Measurements from ENCODE around the gene ITGA4.
"Not testable (repeated sequence)": the region's sequence is repeated elsewhere in the genome, so short reads cannot be mapped to it uniquely, and the experiment has no call there.

ITGA4 gene

DNA sequence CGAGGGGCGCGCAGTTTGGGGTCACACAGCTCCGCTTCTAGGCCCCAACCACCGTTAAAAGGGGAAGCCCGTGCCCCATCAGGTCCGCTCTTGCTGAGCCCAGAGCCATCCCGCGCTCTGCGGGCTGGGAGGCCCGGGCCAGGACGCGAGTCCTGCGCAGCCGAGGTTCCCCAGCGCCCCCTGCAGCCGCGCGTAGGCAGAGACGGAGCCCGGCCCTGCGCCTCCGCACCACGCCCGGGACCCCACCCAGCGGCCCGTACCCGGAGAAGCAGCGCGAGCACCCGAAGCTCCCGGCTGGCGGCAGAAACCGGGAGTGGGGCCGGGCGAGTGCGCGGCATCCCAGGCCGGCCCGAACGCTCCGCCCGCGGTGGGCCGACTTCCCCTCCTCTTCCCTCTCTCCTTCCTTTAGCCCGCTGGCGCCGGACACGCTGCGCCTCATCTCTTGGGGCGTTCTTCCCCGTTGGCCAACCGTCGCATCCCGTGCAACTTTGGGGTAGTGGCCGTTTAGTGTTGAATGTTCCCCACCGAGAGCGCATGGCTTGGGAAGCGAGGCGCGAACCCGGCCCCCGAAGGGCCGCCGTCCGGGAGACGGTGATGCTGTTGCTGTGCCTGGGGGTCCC lies at the start of gene ITGA4:
Gene ITGA4, plus strand, starts transcription at position 266 of the 620 bp plus-strand sequence. Its CDS starts 269 bp downstream, at position 535.
- DNase-seq (ENCODE audit: low spot score), result peak; percentile 78

DNA sequence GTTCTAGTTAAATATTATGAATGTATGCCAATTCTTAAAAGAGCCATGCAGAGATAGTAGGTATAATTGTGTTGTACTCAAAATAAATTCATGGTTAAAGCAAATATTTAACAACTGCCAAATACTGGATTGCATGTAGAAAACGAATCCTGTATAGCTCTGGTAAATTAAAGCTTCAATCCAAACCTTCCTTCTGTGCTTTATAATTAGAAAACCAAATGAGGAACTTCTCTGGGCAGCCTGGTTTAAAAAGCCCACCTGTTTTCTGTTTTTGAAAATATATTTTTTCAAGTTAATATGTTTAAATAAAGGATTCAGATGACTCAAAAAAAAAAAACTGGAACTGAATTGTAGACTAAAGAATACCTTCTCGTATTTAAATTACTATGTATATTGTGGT lies 48.3 kb upstream of the ITGA4 start:
- no peak for DNase-seq (ENCODE audit: low spot score)

DNA sequence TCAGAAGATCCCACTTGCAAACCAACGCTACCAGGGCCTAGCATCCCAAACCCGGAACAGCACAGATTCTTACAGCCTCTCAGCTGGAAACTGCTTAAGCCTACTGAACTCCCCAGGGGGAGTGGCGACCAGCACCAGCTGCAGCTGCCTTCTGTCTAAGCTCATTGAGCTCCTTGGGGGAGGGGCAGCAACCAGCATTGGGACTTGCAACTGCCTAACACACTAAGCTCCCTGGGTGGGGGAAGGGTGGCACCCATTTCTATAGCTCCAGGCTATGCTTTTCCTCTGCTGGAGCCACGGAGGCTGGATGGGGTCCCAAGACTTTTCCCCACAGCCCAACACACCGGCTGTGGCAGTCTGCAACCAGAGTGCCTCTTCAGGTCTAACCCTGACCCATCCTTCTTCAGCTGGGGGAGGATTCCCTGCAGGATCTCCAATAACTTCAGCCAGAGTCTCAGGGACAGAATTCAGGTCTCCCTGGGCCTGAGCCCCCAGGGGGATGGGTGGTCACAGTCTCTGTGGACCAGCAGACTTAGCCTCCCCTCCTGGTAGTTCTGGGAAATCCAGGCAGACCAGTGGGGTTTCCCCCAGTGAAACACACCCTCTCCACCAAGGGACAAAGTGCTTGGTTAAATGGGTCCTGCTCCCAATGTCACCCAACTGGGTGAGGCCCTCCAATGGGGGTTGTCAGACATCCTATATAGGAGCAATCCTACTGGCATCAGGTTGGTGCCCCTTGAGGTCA lies 45.9 kb upstream of the ITGA4 start:
- DNase-seq (ENCODE audit: low spot score), result no peak

DNA sequence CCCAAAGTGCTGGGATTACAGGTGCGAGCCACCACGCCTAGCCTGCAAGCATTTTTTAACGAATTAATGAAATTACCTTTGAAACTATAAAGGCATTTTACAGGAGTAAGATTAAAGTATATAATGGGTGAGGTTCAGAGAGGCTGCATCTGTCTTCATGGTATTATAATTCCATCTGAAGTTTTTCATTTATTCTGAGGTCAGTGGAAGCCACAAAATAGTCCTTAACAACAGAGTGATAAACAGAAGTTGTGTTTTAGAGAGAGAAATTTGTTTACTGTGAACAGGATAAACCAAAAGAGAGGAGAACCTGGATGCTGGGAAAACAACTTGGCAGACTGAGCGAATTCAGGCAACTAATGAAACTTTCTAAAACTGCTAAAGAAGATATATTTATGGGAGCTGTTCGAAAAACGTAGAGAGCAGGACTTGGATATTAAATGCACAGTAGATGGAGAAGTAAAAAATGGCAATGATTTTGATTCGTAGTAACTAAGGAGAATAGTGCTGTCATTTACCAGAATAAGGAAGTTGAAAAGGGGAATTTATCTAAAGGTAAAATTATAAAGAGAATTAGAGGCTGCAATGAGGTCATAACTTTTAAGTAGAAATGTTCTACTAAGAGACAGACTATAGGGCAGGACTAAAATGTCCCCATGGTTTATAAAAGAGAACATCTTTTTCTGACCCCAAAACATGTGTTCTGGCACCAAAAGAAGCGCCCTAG lies 37.9 kb upstream of the ITGA4 start:
- DNase-seq (ENCODE audit: low spot score), result no peak

DNA sequence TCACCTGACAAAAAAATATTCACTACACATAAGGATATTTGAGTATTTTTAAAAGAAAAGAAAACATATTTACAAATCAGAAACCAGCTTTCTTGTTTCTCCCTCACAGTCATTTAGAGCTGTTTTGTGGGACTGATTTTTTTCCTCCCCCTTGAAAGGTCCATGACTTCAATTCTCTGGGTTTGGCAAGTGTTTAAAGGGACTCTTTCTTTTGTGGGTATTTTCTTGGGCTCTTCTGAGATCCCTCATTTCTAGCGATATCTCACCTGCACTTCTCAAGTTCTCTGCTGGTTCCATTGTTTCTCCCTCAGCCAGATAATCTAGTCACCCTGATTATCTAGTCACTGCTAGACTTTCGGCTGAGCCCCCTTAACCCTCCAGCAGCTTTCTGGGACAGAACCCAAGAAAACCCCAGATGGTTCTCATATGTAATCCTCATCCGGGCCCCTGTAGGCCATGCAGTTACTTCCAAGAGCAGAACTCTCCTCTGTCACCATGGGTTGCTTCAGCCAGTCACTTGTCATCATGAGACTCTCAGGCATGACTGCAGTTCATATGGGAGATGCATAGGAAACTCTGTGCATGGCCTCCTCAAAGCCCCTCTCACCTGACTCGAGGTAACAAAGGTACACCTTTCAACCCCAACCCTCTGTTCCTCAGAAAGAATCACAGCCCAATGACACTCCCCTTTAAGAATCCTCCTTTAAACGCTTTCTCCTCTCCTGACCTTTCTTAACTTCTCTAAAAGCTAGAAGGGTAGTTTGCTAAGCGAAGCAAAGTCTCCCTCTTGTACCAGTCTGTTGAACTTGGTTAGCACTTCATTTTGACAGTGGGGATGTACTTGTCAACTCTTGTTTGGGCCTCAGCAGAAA lies 36.7 kb upstream of the ITGA4 start:
- no peak for DNase-seq (ENCODE audit: low spot score)

DNA sequence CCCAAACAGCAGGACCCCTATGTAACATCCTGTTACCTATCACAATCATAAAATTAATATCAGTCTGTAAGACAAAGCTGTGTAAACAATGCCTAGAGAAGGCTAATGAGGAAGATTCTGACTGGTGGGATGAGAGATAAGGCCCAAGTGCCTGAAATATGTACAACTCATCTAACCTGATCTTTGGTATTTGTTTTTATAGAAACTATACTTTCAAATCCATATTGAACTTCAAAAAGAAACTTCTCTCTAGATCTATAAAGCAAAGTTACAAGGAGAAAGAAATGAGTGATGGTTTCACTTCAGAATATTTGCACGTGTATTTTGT lies 36.1 kb upstream of the ITGA4 start:
- no peak for DNase-seq (ENCODE audit: low spot score)

DNA sequence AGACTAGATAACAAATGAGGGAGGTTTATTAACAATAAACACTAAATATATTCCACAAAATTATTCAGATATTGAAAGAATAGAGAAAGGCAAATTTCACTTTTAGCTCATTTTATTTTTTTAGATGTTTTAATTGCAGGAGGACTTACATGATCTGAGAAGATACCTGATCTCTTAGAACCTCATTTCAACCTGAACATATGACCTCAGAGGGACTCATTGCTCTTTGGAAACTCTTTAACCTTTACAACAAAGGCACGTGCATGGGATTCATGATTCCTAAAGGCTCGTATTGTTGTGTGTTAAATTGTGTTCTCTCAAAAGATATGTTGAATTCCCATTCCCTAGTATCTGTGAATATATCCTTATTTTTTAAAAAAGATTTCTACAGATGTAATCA lies 35.7 kb upstream of the ITGA4 start:
- DNase-seq (ENCODE audit: low spot score), result no peak

DNA sequence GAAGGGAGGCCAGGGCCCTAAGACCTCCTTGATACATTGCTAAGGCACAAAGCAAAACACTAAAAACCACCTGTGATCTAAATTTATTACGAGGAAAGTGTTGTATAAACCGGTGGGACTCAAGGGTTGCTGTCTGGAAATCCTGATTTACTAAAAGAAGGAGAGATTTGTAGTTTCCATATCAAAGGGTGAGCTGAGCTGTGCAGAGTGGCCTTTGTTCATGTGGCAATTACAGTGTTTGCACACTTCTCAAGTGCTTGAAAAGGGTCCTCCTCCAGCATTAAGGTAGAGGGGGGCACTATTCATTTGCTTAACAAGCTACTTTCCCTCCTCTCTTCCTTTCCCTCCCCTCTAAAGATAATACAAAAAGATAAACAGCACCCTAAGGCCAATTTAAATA lies 30.5 kb upstream of the ITGA4 start:
- DNase-seq (ENCODE audit: low spot score), result no peak

DNA sequence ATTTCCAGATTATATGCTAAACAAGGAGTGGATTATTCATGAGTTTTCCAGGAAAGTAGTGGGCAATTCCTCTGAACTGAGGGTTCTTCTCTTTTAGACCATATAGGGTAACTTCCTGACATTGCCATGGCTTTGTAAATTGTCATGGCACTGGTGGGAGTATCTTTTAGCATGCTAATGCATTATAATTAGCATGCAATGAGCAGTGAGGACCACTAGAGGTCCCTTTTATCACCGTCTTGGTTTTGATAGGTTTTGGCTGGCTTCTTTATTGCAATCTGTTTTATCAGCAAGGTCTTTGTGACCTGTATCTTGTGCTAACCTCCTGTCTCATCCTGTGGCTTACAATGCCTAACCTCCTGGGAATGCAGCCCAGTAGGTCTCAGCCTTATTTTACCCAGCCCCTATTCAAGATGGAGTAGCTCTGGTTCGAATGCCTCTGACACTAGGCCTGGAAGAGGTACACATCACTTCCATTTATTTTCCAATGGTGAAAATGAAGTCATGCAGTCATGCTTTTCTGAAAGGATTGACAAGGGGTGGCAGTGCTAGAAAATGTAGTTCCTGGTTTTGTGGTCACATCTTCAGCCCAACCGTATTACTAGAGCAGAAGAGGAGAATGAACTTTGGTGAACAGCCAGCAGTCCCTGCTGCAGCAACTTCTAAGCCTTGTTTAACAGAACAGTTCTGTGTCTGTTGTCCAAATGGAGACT lies 26.6 kb upstream of the ITGA4 start:
- no peak for DNase-seq (ENCODE audit: low spot score)

DNA sequence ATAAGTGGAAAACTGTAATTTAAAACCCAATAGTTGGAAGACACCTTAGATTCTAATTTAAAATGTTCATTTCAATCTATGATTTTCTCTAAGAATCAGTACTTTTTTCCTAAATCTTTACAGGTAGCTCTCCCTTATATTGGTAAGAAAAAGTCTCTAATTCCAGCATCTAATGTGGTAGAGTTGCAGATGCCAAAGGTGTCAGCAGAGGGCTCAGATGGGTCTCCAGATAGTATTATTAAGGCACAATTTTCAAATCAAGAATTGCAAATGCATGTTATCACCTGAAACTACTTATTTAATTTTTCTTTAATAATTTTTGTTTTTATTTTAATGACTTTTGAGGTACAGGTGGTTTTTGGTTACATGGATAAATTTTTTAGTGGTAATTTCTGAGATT lies 25.5 kb upstream of the ITGA4 start:
- DNase-seq (ENCODE audit: low spot score), result no peak

DNA sequence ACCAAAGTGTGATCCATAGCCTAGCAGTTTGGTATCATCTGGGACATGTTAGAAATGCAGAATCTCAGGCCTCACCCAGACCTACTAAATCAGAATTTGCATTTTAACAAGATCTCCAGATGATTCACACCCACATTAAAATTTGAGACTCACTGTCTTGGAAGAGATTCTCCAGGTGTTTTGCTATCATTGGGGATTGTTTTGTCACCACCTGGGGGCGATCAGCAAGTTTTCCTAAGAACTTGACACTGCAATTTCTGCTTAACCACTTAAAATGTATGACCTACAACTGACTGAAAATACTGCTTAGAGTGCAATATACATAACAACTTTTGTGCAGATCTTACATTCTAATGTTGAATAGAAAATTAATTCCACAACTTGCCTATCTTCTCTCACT lies 18.9 kb upstream of the ITGA4 start:
- no peak for DNase-seq (ENCODE audit: low spot score)

DNA sequence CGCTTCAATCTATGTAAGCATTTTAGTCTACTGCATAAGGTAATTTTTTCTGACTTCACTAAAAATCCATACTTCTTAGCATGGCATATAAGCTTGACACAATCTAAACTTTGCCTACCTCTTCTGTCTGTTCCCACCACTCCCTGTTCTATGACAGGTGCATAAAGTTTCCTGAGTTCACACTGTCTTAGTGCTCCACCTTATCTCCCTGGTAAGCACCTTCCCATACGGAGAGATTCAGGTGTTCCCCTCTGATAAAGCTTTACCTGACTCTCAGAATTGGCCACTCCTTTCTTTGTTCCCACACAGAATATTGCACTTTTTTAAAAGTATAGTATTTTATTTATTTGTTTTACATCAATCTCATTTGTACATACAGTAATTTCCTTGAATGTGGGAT lies 16.8 kb upstream of the ITGA4 start:
- DNase-seq (ENCODE audit: low spot score), result no peak

DNA sequence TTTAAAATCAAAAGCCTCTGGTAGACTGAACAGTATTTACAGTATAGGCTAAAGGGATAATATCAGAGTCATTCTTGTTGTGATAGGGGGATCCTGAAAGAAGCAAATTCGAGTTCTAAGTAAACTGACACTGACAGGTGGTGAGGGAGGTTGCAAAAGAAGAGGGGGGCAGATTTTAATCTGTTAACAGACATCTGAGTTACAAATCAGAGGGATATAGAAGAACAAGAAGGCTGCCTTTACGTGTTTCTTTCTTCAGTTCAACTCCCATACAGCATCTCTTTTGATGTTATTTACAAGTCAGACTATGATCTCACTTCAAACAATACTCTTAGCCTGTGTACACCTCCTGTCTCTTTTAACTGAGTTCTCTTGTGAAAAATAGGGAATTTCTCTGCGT lies 16.3 kb upstream of the ITGA4 start:
- no peak for DNase-seq (ENCODE audit: low spot score)

DNA sequence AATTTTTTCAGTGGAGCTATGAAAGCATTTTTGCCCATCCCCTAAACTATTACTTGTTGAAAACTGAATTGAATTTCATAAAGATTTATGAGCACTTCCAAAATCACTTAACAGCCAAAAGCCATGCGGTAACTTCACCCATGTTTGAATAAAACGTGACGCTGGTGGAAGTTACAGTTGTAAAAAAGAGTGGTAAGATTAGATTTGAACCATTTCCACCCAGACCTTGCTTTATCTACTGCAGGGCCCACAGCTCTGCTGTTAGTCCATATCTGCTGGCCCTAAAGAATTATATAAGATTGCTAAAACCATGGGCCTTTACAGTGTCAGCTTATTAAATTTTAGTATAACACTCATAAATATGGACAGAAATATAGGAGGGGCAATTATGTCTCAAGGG lies 15.5 kb upstream of the ITGA4 start:
- DNase-seq (ENCODE audit: low spot score), result no peak

DNA sequence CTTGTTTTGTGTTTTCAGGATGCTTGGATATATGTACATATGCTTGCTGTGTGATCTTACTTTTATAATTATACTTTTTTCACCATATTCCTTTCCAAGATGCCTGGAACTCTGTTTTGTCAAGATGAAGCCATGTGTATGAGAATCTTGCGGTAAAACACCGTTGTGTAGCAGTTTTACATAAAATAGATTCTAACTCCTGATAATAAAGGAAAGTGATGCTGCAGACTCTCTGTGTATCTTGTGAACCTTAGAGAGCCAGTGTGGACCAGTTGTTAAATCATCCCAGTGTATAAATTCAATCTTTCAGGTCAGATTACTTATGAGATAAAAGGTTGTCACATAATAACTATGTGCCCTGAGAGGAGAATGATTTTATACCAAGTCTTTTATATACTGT lies 12.5 kb upstream of the ITGA4 start:
- DNase-seq (ENCODE audit: low spot score), result no peak

DNA sequence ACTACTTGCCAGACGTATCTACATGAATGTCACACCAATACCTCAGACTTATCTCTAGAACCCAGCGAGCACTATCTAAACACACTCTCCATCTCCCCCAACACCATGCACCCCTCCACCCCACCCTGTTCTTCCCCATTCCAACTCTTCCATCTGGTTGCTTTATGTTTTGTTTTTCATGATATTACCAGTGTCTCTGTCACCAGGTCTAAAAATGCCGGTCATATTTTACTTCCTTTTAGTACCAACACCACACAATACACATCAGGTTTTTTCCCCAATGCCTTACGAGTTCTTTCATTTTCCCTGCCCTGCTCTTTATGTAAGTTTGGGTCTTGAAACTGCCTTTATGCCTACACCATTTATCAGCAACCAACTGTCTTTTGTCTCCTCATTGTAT lies 10.2 kb upstream of the ITGA4 start:
- DNase-seq (ENCODE audit: low spot score), result no peak

DNA sequence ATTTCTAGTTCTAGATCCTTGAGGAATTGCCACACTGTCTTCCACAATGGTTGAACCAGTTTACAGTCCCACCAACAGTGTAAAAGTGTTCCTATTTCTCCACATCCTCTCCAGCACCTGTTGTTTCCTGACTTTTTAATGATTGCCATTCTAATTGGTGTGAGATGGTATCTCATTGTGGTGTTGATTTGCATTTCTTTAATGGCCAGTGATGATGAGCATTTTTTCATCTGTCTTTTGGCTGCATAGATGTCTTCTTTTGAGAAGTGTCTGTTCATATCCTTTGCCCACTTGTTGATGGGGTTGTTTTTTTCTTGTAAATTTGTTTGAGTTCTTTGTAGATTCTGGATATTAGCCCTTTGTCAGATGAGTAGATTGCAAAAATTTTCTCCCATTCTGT lies 7.9 kb upstream of the ITGA4 start:
- DNase-seq (ENCODE audit: low spot score), result not testable (repeated sequence)

DNA sequence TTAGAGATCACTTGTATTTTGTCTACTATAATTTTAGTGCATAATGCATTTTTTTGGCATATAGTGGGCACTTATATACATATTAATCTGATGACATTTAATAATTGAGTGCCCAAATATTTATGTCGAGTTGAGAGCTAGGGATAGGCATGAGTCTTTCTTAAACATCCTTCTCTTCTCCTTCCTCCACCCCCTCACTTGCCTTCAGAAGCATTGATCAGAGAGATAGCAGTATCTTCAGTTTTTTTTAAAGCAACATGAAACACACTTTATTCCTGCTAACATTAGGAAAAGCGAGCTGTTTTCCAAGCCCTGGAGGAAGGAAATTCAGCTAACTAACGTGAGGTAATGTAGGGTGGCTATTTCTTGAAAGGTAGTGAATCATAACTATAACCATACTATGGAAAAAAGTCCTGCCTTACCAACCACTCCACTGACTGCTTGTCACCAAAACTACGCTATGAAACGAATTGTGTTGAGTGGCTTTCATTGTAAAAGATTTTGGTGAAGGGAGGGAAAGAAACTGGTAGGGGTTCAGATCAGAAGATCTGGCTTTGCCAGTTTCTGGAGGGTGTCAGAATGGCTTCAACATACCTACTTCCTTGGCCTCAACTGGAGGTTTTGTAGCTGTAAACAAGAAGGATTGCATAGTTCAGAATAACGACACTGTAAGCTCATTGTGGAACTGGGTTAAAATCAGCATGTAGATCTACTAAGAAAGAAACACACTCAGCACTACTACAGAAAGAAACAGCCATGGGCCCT lies 2.3 kb upstream of the ITGA4 start:
- DNase-seq (ENCODE audit: low spot score), result no peak

DNA sequence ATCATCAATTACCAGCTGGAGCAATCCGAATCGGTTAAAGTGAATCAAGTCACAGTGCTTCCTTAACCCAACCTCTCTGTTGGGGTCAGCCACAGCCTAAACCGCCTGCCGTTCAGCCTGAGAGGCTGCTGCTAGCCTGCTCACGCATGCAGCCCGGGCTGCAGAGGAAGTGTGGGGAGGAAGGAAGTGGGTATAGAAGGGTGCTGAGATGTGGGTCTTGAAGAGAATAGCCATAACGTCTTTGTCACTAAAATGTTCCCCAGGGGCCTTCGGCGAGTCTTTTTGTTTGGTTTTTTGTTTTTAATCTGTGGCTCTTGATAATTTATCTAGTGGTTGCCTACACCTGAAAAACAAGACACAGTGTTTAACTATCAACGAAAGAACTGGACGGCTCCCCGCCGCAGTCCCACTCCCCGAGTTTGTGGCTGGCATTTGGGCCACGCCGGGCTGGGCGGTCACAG lies 496 bp upstream of the ITGA4 start:
- DNase-seq (ENCODE audit: low spot score), result peak; percentile 31

DNA sequence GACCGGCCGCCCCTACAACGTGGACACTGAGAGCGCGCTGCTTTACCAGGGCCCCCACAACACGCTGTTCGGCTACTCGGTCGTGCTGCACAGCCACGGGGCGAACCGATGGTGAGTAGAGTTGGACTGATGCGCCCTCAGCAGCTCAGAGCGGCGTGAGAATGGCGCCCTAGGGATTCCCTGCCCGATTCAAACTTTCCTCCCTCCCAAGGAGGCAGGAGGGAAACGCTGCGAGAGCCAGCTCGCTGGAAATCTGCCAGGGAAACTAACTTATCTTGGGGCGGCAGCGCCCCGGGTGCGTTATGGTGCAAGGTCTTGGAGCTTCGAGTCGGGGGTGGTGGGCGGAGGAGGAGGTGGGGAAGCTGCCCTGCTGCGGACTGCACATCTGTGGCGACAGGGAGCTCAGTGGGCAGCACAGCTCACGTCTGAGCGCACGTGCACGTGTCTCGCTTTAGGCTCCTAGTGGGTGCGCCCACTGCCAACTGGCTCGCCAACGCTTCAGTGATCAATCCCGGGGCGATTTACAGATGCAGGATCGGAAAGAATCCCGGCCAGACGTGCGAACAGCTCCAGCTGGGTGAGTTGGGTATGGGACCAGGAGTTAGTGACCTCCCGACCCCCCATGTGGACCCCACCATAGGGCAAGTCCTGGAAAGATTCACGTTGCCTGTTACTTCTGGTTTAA lies 697 bp downstream of the ITGA4 start:
- peak; percentile 39 for DNase-seq (ENCODE audit: low spot score)

All from hepatic stellate cell (primary cell).